ENCODE data around the gene TMC5. TPM values are rescaled to one million over a fixed set of nuclear protein-coding genes. Genes with fewer than 3 reads are reported as not detected.
"Not testable (repeated sequence)": the region's sequence is repeated elsewhere in the genome, so short reads cannot be mapped to it uniquely, and the experiment has no call there.

The TMC5 gene
- polyA plus RNA-seq, 1 experiment: not detected

DNA sequence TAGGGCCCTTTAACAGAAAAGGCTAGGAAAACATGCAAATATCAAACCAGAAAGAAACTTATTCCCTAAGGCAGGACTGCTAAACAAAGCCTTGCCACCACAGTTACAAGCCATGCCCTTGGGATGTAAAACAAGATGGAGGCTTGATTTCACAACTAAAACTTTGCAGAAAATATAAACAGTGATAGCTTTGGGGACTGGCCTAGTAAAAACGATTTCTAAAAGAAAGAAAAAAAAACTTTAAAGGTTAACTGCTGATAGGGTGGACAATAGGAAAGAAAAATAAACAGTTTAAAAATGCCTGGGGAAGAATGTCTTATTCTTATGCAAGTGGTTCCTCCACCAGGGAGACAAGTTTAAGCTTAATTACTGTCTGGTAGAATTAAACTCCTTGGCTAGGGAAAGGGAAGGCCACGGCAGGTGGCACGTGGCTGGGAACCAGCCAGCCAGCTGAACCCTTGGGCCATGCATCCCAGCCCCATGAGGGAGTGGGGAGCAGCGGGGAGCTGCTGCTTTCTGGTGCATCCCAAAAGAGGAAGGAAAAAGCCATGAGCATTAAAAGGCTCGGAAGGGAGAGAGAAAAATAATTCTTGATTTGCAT, 10.7 kb upstream of the TMC5 start:
- TF ChIP-seq, protein P1, sequence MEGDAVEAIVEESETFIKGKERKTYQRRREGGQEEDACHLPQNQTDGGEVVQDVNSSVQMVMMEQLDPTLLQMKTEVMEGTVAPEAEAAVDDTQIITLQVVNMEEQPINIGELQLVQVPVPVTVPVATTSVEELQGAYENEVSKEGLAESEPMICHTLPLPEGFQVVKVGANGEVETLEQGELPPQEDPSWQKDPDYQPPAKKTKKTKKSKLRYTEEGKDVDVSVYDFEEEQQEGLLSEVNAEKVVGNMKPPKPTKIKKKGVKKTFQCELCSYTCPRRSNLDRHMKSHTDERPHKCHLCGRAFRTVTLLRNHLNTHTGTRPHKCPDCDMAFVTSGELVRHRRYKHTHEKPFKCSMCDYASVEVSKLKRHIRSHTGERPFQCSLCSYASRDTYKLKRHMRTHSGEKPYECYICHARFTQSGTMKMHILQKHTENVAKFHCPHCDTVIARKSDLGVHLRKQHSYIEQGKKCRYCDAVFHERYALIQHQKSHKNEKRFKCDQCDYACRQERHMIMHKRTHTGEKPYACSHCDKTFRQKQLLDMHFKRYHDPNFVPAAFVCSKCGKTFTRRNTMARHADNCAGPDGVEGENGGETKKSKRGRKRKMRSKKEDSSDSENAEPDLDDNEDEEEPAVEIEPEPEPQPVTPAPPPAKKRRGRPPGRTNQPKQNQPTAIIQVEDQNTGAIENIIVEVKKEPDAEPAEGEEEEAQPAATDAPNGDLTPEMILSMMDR (IDR thresholded peaks at IDR 0.05; ENCODE audit: low read depth, low read length): no peak
- Histone ChIP-seq H3K4me3 (ENCODE audit: low read depth, low read length) (no peak overlapping the region), H3K9me3 (ENCODE audit: control insufficient read depth, insufficient read depth, low read length) (peaks cover 2% of the 10 kb centered on the region; the same call in 1 of the 2 replicates), H3K27ac (ENCODE audit: low read depth, low read length) (no peak overlapping the region), H3K27me3 (ENCODE audit: control insufficient read depth, insufficient read depth, low read length) (peaks cover 19% of the 10 kb centered on the region)
- no peak for DNase-seq (ENCODE audit: low read depth, low spot score)
- ChIA-PET POLR2A (no interaction called here), CTCF (no interaction called here)

DNA sequence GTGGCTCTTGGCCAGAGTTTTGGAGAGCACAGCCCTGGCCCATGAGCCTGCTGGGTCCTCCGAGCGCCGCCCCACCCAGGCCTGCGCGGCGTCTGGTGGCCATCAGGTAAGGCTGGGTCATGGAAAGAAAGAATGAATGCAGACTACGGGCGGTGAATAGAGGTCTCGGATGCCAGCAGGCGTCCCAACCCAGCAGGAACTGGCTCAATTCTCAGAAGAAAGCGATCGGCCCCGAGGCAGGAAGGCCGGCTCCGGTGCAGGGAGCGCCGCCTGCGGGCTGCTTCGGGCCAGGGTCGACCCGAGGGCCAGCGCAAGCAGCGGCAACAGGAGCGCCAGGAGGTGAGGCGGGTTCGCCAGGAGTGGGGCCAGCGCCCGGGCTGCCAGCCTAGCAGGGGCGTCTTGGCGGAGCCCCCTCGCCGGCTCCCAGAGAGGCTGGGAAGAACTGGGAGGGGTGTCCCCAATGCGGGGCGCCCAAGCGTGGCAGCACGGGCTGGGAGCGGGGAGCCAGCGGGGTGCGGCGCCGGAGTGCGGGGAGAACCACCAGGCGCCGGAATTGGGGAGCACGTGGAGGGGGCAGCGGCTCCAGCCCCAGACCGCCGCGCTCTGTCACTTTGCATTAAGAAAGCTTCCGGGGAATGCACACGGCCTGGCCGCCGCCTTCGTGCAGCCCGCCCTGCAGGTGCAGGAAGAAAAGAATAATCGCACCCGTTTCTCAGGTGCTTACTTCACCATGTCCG, 7.1 kb upstream of the TMC5 start:
- Histone ChIP-seq H3K27me3 (ENCODE audit: control insufficient read depth, insufficient read depth, low read length) (peaks cover 16% of the 10 kb centered on the region), H3K27ac (ENCODE audit: low read depth, low read length) (no peak overlapping the region), H3K4me3 (ENCODE audit: low read depth, low read length) (no peak overlapping the region), H3K9me3 (ENCODE audit: control insufficient read depth, insufficient read depth, low read length) (peaks cover 2% of the 10 kb centered on the region; the same call in 1 of the 2 replicates)
- TF ChIP-seq, protein P1 (IDR thresholded peaks at IDR 0.05; ENCODE audit: low read depth, low read length): no peak
- POLR2A ChIA-PET: no interaction called here
- DNase-seq (ENCODE audit: low read depth, low spot score): no peak
- CTCF ChIA-PET: interaction anchor here (0.5 to 1.4 kb wide), 2 partner anchors 47 to 323 kb away, joined by 3 to 12 read pairs; no protein-coding TSS in a partner anchor

DNA sequence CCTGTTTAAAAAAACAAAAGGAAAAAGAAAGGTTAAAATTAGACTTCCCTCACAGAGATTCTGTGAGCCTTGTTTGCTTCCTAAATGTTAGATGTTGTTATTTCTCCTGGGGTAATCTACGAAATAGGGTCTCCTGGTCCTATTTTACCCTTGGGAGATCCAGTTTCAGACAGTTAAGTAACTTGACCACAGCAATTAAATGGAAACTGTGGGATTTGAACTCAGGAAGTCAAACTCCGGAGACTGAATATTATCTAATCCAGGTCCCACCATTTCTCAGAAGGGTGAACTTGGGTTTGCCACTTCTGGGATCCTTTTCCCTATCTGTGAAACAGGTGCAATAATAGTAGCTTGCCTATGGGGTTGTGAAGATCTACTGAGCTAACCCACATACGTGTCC, 6.4 kb upstream of the TMC5 start:
- peaks cover 2% of the 10 kb centered on the region; the same call in 1 of the 2 replicates for H3K9me3 ChIP-seq (ENCODE audit: control insufficient read depth, insufficient read depth, low read length)

DNA sequence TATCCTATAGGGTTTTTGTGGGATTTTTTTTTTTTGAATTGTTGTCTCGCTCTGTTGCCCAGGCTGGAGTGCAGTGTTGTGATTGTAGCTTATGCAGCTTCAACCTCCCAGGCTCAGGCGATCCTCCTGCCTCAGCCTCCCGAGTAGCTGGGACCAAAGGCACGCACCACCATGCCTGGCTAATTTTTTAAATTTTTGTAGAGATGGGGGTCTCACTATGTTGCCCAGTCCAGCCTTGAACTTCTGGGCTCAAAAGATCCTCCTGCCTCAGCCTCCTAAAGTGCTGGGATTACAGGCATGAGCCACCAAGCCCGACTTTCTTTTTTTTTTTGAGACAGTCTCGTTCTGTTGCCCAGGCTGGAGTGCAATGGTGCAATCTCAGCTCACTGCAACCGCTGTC, 5.6 kb upstream of the TMC5 start:
- H3K27ac ChIP-seq (ENCODE audit: low read depth, low read length); H3K9me3 ChIP-seq (ENCODE audit: control insufficient read depth, insufficient read depth, low read length); H3K4me3 ChIP-seq (ENCODE audit: low read depth, low read length); POLR2A ChIA-PET; DNase-seq (ENCODE audit: low read depth, low spot score): not testable (repeated sequence)
- CTCF ChIA-PET: interaction anchor here (1.4 kb wide), 1 partner anchor 325 kb away, joined by 3 read pairs; no protein-coding TSS in a partner anchor
- H3K27me3 ChIP-seq (ENCODE audit: control insufficient read depth, insufficient read depth, low read length): peaks cover 16% of the 10 kb centered on the region

More for the DNA sequence above, 6.4 kb upstream of the TMC5 start:
- Histone ChIP-seq H3K27me3 (ENCODE audit: control insufficient read depth, insufficient read depth, low read length) (peaks cover 16% of the 10 kb centered on the region), H3K4me3 (ENCODE audit: low read depth, low read length) (no peak overlapping the region), H3K27ac (ENCODE audit: low read depth, low read length) (no peak overlapping the region)
- CTCF ChIA-PET: interaction anchor here (0.5 to 1.4 kb wide), 2 partner anchors 46 to 324 kb away, joined by 3 to 12 read pairs; no protein-coding TSS in a partner anchor
- POLR2A ChIA-PET: no interaction called here
- DNase-seq (ENCODE audit: low read depth, low spot score): no peak
- TF ChIP-seq, protein P1 (IDR thresholded peaks at IDR 0.05; ENCODE audit: low read depth, low read length): no peak

DNA sequence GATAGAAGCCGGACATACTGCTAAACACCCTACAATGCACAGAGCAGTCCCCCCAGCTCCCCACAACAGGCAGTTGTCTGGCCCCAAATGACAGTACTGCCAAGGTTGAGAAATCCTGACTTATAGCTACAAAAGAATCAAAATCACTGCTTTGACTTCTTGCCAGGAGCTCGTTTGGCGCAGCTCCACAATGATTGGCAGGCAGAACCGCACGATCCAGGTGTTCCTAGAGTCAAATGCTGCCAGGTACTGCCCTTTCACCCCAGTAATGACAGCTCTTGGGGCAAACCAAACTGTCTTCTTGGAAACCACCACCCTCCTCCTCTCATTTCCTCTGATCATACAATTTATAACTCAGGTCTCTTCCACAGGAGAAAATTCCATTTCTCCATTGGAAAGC, 2.2 kb upstream of the TMC5 start:
- peaks cover 11% of the 10 kb centered on the region for H3K27me3 ChIP-seq (ENCODE audit: control insufficient read depth, insufficient read depth, low read length)
- TF ChIP-seq, protein P1 (IDR thresholded peaks at IDR 0.05; ENCODE audit: low read depth, low read length): no peak
- ChIA-PET CTCF (no interaction called here), POLR2A (no interaction called here)
- H3K27ac ChIP-seq (ENCODE audit: low read depth, low read length): no peak overlapping the region
- no peak for DNase-seq (ENCODE audit: low read depth, low spot score)
- no peak overlapping the region for H3K4me3 ChIP-seq (ENCODE audit: low read depth, low read length)
- no peaks in the 10 kb centered on the region for H3K9me3 ChIP-seq (ENCODE audit: control insufficient read depth, insufficient read depth, low read length)

Data from AG04450 (cell line).